H1 (cell line): ENCODE measurements around the gene PRDM10.

Source experiments
- EP300 ChIP-seq, 2 experiments: IDR thresholded peaks; 1 replicate in 1 of 2; 2 replicates in 1 of 2; pipeline ENCODE4 v1.6.1; 2011 to 2012; ENCODE audit warnings: low read depth in 2 of 2, low read length in 2 of 2, mild to moderate bottlenecking in 2 of 2, borderline replicate concordance in 1 of 2, inconsistent platforms in 1 of 2, moderate library complexity in 1 of 2
- EZH2 ChIP-seq: fragments of 200-600 bp; sonication (generic); IDR thresholded peaks from 2 replicates; pipeline ENCODE4 v1.7.1; 2012; ENCODE audit warnings: low read depth, mild to moderate bottlenecking, moderate library complexity, low read length, inconsistent platforms; ENCODE audit not compliant: severe bottlenecking
- GABPA ChIP-seq: IDR thresholded peaks from 2 replicates; pipeline ENCODE4 v1.6.1; 2011; ENCODE audit warnings: mild to moderate bottlenecking, low read length, moderate library complexity, borderline replicate concordance; ENCODE audit not compliant: insufficient read depth
- JUN ChIP-seq: IDR thresholded peaks from 2 replicates; pipeline ENCODE4 v1.6.1; 2011; ENCODE audit warnings: low read depth, mild to moderate bottlenecking, improper control_type of control experiment, low read length
- KDM5A ChIP-seq: fragments of 200-600 bp; IDR thresholded peaks from 2 replicates; pipeline ENCODE4 v1.7.1; 2012; ENCODE audit warnings: mild to moderate bottlenecking, low read length, inconsistent platforms, mixed read lengths
- POLR2A ChIP-seq, 2 experiments: IDR thresholded peaks; 1 replicate in 1 of 2; 2 replicates in 1 of 2; pipeline ENCODE4 v1.6.1; 2011; ENCODE audit warnings: low read depth in 2 of 2, low read length in 2 of 2, mild to moderate bottlenecking in 2 of 2; ENCODE audit errors: control extremely low read depth in 1 of 2
- POLR2AphosphoS5 ChIP-seq: IDR thresholded peaks from 2 replicates; pipeline ENCODE4 v1.6.1; 2011; ENCODE audit warnings: low read depth, low read length
- TCF12 ChIP-seq: IDR thresholded peaks from 2 replicates; pipeline ENCODE4 v1.6.1; 2011; ENCODE audit warnings: low read depth, mild to moderate bottlenecking, low read length
- TF ChIP-seq, protein P1 (sequence below): fragments of 300-600 bp; sonication (generic); IDR thresholded peaks from 2 replicates; pipeline ENCODE4 v1.7.1; 2012; ENCODE audit warnings: low read length, moderate library complexity, mild to moderate bottlenecking, inconsistent platforms; ENCODE audit not compliant: insufficient replicate concordance
- TF ChIP-seq, protein P2 (sequence below), 3 experiments: IDR thresholded peaks; 1 replicate in 2 of 3; 2 replicates in 1 of 3; pipeline versions ENCODE4 v1.5.1 to v1.6.1; 2011; ENCODE audit warnings: low read length in 3 of 3, mild to moderate bottlenecking in 3 of 3, inconsistent platforms in 2 of 3, low read depth in 1 of 3, moderate library complexity in 1 of 3; ENCODE audit not compliant: insufficient read depth in 1 of 3; ENCODE audit errors: control extremely low read depth in 1 of 3
- TF ChIP-seq, protein P3 (sequence below): IDR thresholded peaks from 2 replicates; pipeline ENCODE4 v1.6.1; 2011; ENCODE audit warnings: low read length, improper control_type of control experiment
- TF ChIP-seq, protein P4 (sequence below): IDR thresholded peaks from 2 replicates; pipeline ENCODE4 v1.6.1; 2012; ENCODE audit warnings: inconsistent platforms

DNA sequence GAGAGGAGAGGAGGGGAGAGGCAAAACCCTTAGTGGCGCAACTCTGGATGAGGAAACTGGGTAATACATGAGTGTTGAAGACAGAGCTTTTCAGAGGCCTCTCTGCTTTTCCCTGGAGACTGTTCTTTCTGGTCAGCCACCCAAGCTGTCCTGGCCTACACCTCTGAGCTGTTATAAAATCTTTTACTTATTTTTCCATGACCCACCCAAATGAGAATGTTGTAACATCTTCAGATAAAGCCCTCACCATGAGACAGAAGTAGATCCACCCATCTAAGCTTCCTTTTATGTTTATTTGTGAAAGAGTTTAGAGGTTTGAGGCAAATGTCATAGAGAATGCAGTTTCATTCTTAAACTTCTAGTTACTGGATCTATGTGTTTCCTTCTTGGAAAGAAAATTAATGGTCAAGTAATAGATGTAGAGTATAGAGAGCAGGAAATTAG, 46.7 kb upstream of the PRDM10 start:
- TF ChIP-seq, protein P1, sequence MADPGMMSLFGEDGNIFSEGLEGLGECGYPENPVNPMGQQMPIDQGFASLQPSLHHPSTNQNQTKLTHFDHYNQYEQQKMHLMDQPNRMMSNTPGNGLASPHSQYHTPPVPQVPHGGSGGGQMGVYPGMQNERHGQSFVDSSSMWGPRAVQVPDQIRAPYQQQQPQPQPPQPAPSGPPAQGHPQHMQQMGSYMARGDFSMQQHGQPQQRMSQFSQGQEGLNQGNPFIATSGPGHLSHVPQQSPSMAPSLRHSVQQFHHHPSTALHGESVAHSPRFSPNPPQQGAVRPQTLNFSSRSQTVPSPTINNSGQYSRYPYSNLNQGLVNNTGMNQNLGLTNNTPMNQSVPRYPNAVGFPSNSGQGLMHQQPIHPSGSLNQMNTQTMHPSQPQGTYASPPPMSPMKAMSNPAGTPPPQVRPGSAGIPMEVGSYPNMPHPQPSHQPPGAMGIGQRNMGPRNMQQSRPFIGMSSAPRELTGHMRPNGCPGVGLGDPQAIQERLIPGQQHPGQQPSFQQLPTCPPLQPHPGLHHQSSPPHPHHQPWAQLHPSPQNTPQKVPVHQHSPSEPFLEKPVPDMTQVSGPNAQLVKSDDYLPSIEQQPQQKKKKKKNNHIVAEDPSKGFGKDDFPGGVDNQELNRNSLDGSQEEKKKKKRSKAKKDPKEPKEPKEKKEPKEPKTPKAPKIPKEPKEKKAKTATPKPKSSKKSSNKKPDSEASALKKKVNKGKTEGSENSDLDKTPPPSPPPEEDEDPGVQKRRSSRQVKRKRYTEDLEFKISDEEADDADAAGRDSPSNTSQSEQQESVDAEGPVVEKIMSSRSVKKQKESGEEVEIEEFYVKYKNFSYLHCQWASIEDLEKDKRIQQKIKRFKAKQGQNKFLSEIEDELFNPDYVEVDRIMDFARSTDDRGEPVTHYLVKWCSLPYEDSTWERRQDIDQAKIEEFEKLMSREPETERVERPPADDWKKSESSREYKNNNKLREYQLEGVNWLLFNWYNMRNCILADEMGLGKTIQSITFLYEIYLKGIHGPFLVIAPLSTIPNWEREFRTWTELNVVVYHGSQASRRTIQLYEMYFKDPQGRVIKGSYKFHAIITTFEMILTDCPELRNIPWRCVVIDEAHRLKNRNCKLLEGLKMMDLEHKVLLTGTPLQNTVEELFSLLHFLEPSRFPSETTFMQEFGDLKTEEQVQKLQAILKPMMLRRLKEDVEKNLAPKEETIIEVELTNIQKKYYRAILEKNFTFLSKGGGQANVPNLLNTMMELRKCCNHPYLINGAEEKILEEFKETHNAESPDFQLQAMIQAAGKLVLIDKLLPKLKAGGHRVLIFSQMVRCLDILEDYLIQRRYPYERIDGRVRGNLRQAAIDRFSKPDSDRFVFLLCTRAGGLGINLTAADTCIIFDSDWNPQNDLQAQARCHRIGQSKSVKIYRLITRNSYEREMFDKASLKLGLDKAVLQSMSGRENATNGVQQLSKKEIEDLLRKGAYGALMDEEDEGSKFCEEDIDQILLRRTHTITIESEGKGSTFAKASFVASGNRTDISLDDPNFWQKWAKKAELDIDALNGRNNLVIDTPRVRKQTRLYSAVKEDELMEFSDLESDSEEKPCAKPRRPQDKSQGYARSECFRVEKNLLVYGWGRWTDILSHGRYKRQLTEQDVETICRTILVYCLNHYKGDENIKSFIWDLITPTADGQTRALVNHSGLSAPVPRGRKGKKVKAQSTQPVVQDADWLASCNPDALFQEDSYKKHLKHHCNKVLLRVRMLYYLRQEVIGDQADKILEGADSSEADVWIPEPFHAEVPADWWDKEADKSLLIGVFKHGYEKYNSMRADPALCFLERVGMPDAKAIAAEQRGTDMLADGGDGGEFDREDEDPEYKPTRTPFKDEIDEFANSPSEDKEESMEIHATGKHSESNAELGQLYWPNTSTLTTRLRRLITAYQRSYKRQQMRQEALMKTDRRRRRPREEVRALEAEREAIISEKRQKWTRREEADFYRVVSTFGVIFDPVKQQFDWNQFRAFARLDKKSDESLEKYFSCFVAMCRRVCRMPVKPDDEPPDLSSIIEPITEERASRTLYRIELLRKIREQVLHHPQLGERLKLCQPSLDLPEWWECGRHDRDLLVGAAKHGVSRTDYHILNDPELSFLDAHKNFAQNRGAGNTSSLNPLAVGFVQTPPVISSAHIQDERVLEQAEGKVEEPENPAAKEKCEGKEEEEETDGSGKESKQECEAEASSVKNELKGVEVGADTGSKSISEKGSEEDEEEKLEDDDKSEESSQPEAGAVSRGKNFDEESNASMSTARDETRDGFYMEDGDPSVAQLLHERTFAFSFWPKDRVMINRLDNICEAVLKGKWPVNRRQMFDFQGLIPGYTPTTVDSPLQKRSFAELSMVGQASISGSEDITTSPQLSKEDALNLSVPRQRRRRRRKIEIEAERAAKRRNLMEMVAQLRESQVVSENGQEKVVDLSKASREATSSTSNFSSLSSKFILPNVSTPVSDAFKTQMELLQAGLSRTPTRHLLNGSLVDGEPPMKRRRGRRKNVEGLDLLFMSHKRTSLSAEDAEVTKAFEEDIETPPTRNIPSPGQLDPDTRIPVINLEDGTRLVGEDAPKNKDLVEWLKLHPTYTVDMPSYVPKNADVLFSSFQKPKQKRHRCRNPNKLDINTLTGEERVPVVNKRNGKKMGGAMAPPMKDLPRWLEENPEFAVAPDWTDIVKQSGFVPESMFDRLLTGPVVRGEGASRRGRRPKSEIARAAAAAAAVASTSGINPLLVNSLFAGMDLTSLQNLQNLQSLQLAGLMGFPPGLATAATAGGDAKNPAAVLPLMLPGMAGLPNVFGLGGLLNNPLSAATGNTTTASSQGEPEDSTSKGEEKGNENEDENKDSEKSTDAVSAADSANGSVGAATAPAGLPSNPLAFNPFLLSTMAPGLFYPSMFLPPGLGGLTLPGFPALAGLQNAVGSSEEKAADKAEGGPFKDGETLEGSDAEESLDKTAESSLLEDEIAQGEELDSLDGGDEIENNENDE: no peak
- TF ChIP-seq JUN: no peak
- no peak for TF ChIP-seq EZH2
- no peak for TF ChIP-seq POLR2AphosphoS5
- TF ChIP-seq, protein P2, sequence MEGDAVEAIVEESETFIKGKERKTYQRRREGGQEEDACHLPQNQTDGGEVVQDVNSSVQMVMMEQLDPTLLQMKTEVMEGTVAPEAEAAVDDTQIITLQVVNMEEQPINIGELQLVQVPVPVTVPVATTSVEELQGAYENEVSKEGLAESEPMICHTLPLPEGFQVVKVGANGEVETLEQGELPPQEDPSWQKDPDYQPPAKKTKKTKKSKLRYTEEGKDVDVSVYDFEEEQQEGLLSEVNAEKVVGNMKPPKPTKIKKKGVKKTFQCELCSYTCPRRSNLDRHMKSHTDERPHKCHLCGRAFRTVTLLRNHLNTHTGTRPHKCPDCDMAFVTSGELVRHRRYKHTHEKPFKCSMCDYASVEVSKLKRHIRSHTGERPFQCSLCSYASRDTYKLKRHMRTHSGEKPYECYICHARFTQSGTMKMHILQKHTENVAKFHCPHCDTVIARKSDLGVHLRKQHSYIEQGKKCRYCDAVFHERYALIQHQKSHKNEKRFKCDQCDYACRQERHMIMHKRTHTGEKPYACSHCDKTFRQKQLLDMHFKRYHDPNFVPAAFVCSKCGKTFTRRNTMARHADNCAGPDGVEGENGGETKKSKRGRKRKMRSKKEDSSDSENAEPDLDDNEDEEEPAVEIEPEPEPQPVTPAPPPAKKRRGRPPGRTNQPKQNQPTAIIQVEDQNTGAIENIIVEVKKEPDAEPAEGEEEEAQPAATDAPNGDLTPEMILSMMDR (IDR thresholded peaks at IDR 0.05; ENCODE audit: control extremely low read depth in 1 of 3, insufficient read depth in 1 of 3, low read depth in 1 of 3, low read length in 3 of 3): no peak
- TF ChIP-seq POLR2A (IDR thresholded peaks at IDR 0.05; ENCODE audit: control extremely low read depth in 1 of 2, low read depth in 2 of 2, low read length in 2 of 2): no peak
- no peak for TF ChIP-seq TCF12
- no peak for TF ChIP-seq GABPA
- TF ChIP-seq, protein P3, sequence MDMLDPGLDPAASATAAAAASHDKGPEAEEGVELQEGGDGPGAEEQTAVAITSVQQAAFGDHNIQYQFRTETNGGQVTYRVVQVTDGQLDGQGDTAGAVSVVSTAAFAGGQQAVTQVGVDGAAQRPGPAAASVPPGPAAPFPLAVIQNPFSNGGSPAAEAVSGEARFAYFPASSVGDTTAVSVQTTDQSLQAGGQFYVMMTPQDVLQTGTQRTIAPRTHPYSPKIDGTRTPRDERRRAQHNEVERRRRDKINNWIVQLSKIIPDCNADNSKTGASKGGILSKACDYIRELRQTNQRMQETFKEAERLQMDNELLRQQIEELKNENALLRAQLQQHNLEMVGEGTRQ: no peak
- TF ChIP-seq, protein P4, sequence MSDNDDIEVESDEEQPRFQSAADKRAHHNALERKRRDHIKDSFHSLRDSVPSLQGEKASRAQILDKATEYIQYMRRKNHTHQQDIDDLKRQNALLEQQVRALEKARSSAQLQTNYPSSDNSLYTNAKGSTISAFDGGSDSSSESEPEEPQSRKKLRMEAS: no peak
- TF ChIP-seq EP300 (IDR thresholded peaks at IDR 0.05; ENCODE audit: borderline replicate concordance in 1 of 2, low read depth in 2 of 2, low read length in 2 of 2): no peak
- TF ChIP-seq KDM5A: no peak
